GM13977 (cell line): ENCODE measurements around the gene PDXK.

Experiments
- DNase-seq: peaks from one replicate; pipeline ENCODE4 v3.0.0; 2012; ENCODE audit warnings: low spot score
- CTCF ChIP-seq: IDR thresholded peaks from 2 replicates; pipeline ENCODE4 v1.5.1; 2012; ENCODE audit warnings: mild to moderate bottlenecking, control low read depth; ENCODE audit not compliant: insufficient read depth; ENCODE audit errors: extremely low read depth, missing control alignments
- in situ Hi-C: fragments of 300-500 bp; cut with MboI; formaldehyde crosslinking; loops from one replicate; pipeline ENCODE4 v1.12.0; 2022; ENCODE audit warnings: low sequenced_read_pairs, low pct_unique_long_range_greater_than_20kb, mixed read lengths, inconsistent platforms; ENCODE audit not compliant: unreplicated experiment

Gene PDXK

GRCh38 chr21:43726686-43727518 lies 8.0 kb downstream of the PDXK start:
- in situ Hi-C loops: no loop called here
- no peak for DNase-seq

GRCh38 chr21:43727519-43728153 lies 8.7 kb downstream of the PDXK start:
- DNase-seq: no peak
- in situ Hi-C loops: no loop called here
- no peak for TF ChIP-seq CTCF

More at GRCh38 chr21:43726686-43727518, 8.0 kb downstream of the PDXK start:
- no peak for TF ChIP-seq CTCF

- no peak for TF ChIP-seq CTCF
- in situ Hi-C loops: no loop called here
- DNase-seq: no peak
Measured at GRCh38 chr21:43728154-43728466, 9.2 kb downstream of the PDXK start.

- peak; percentile 90 for DNase-seq
- in situ Hi-C loops: no loop called here
Measured at GRCh38 chr21:43728467-43729390, 9.8 kb downstream of the PDXK start.

GRCh38 chr21:43731476-43731875 lies 12.5 kb downstream of the PDXK start:
- in situ Hi-C loops: no loop called here
- TF ChIP-seq CTCF: no peak
- DNase-seq: peak; percentile 23

More at GRCh38 chr21:43728467-43729390, 9.8 kb downstream of the PDXK start:
- TF ChIP-seq CTCF: peak; percentile 18

GRCh38 chr21:43731891-43732711 lies 13.2 kb downstream of the PDXK start:
- in situ Hi-C loops: no loop called here
- no peak for DNase-seq
- TF ChIP-seq CTCF: no peak
